Measurements from ENCODE around the gene ASTN1.

The ASTN1 gene

GRCh38 chr1:177010211-177010825, 154.2 kb downstream of the ASTN1 start:
- Histone ChIP-seq H3K27me3 (ENCODE audit: insufficient read depth, low read length, poor library complexity, severe bottlenecking) (no peaks in the 10 kb centered on the region), H3K4me1 (ENCODE audit: insufficient read depth, low read length, poor library complexity, severe bottlenecking) (no peaks in the 10 kb centered on the region), H2AFZ (ENCODE audit: low read length) (no peak overlapping the region), H3K9me3 (ENCODE audit: insufficient read depth, low read depth, low read length) (no peaks in the 10 kb centered on the region), H3K4me2 (ENCODE audit: low read depth, low read length, poor library complexity, severe bottlenecking) (no peak overlapping the region), H3K9ac (ENCODE audit: low read depth, low read length, poor library complexity, severe bottlenecking) (no peak overlapping the region), H3K79me2 (ENCODE audit: insufficient read depth, low read length) (no peaks in the 10 kb centered on the region), H3K9me2 (replicated peaks; ENCODE audit: low read depth, low read length) (no peaks in the 10 kb centered on the region), H3K4me3 (ENCODE audit: low read length, poor library complexity, severe bottlenecking) (no peak overlapping the region), H3F3A (ENCODE audit: low read depth) (no peaks in the 10 kb centered on the region), H3K36me3 (ENCODE audit: insufficient read depth, low read length) (no peaks in the 10 kb centered on the region), H4K20me1 (ENCODE audit: insufficient read depth, low read length, poor library complexity, severe bottlenecking) (no peaks in the 10 kb centered on the region)
- TF ChIP-seq CTCF (conservative IDR thresholded peaks at IDR 0.05; ENCODE audit: low read length): no peak
- no peak for TF ChIP-seq EZH2phosphoT487 (IDR thresholded peaks at IDR 0.05; ENCODE audit: borderline replicate concordance)

GRCh38 chr1:177008653-177009052, 155.9 kb downstream of the ASTN1 start:
- H3K9me2 ChIP-seq (replicated peaks; ENCODE audit: low read depth, low read length): no peaks in the 10 kb centered on the region
- H3K9me3 ChIP-seq (ENCODE audit: insufficient read depth, low read depth, low read length): no peaks in the 10 kb centered on the region
- H2AFZ ChIP-seq (ENCODE audit: low read length): no peak overlapping the region
- H3F3A ChIP-seq (ENCODE audit: low read depth): no peaks in the 10 kb centered on the region
- H3K79me2 ChIP-seq (ENCODE audit: insufficient read depth, low read length): no peaks in the 10 kb centered on the region
- no peak overlapping the region for H3K4me2 ChIP-seq (ENCODE audit: low read depth, low read length, poor library complexity, severe bottlenecking)
- H3K9ac ChIP-seq (ENCODE audit: low read depth, low read length, poor library complexity, severe bottlenecking): no peak overlapping the region
- no peaks in the 10 kb centered on the region for H3K36me3 ChIP-seq (ENCODE audit: insufficient read depth, low read length)
- no peaks in the 10 kb centered on the region for H3K4me1 ChIP-seq (ENCODE audit: insufficient read depth, low read length, poor library complexity, severe bottlenecking)
- H3K27me3 ChIP-seq (ENCODE audit: insufficient read depth, low read length, poor library complexity, severe bottlenecking): no peaks in the 10 kb centered on the region
- H4K20me1 ChIP-seq (ENCODE audit: insufficient read depth, low read length, poor library complexity, severe bottlenecking): no peaks in the 10 kb centered on the region
- no peak for TF ChIP-seq CTCF (conservative IDR thresholded peaks at IDR 0.05; ENCODE audit: low read length)
- no peak for TF ChIP-seq EZH2phosphoT487 (IDR thresholded peaks at IDR 0.05; ENCODE audit: borderline replicate concordance)
- H3K4me3 ChIP-seq (ENCODE audit: low read length, poor library complexity, severe bottlenecking): no peak overlapping the region

GRCh38 chr1:177007437-177008161, 156.9 kb downstream of the ASTN1 start:
- Histone ChIP-seq H4K20me1 (ENCODE audit: insufficient read depth, low read length, poor library complexity, severe bottlenecking) (no peaks in the 10 kb centered on the region), H2AFZ (ENCODE audit: low read length) (no peak overlapping the region), H3K4me3 (ENCODE audit: low read length, poor library complexity, severe bottlenecking) (no peak overlapping the region), H3K27me3 (ENCODE audit: insufficient read depth, low read length, poor library complexity, severe bottlenecking) (no peaks in the 10 kb centered on the region), H3K36me3 (ENCODE audit: insufficient read depth, low read length) (no peaks in the 10 kb centered on the region), H3K4me1 (ENCODE audit: insufficient read depth, low read length, poor library complexity, severe bottlenecking) (no peaks in the 10 kb centered on the region), H3K9me3 (ENCODE audit: insufficient read depth, low read depth, low read length) (no peaks in the 10 kb centered on the region), H3K9ac (ENCODE audit: low read depth, low read length, poor library complexity, severe bottlenecking) (no peak overlapping the region), H3F3A (ENCODE audit: low read depth) (no peaks in the 10 kb centered on the region), H3K4me2 (ENCODE audit: low read depth, low read length, poor library complexity, severe bottlenecking) (no peak overlapping the region), H3K9me2 (replicated peaks; ENCODE audit: low read depth, low read length) (no peaks in the 10 kb centered on the region), H3K79me2 (ENCODE audit: insufficient read depth, low read length) (no peaks in the 10 kb centered on the region)
- TF ChIP-seq CTCF (conservative IDR thresholded peaks at IDR 0.05; ENCODE audit: low read length): no peak
- TF ChIP-seq EZH2phosphoT487 (IDR thresholded peaks at IDR 0.05; ENCODE audit: borderline replicate concordance): no peak

All from Loucy (cell line).